H9 (cell line): ENCODE data around the gene VWA5B1. TPM values are rescaled to one million over a fixed set of nuclear protein-coding genes. Genes with fewer than 3 reads are reported as not detected.
A peak's percentile ranks its signal among the peaks of the same experiment; 100 is the strongest.

ENCODE experiments used
- DNase-seq: peaks from one replicate; pipeline ENCODE4 v3.0.0-alpha.2; 2017
- H2AFZ ChIP-seq: one replicate; pipeline ENCODE4 v1.6.1; 2013; ENCODE audit warnings: mild to moderate bottlenecking, low read length, control low read depth, moderate library complexity
- H2AK5ac ChIP-seq: 2 replicates; pipeline ENCODE4 v1.6.1; 2013; ENCODE audit warnings: low read length, control low read depth, mixed read lengths; ENCODE audit not compliant: insufficient read length
- H2BK120ac ChIP-seq: one replicate; pipeline ENCODE4 v1.6.1; 2013; ENCODE audit warnings: low read depth, mild to moderate bottlenecking, low read length, control low read depth, inconsistent platforms; ENCODE audit not compliant: poor library complexity, severe bottlenecking
- H2BK12ac ChIP-seq: 2 replicates; pipeline ENCODE4 v1.6.1; 2013; ENCODE audit warnings: low read length, control low read depth, mixed read lengths, low read depth; ENCODE audit not compliant: insufficient read length
- H2BK15ac ChIP-seq: 2 replicates; pipeline ENCODE4 v1.6.1; 2013; ENCODE audit warnings: low read depth, low read length, control low read depth
- H2BK20ac ChIP-seq: one replicate; pipeline ENCODE4 v1.6.1; 2013; ENCODE audit warnings: low read depth, mild to moderate bottlenecking, low read length, control low read depth, inconsistent platforms; ENCODE audit not compliant: poor library complexity, severe bottlenecking
- H2BK5ac ChIP-seq: 2 replicates; pipeline ENCODE4 v1.6.1; 2013; ENCODE audit warnings: low read length, control low read depth, mixed read lengths; ENCODE audit not compliant: insufficient read length
- H3K14ac ChIP-seq: 2 replicates; pipeline ENCODE4 v1.6.1; 2013; ENCODE audit warnings: low read length, control low read depth; ENCODE audit not compliant: insufficient read depth
- H3K18ac ChIP-seq: 2 replicates; pipeline ENCODE4 v1.6.1; 2013; ENCODE audit warnings: low read depth, mild to moderate bottlenecking, mixed read lengths, low read length, control low read depth; ENCODE audit not compliant: insufficient read length
- H3K23ac ChIP-seq: 2 replicates; pipeline ENCODE4 v1.6.1; 2013; ENCODE audit warnings: low read length, control low read depth, mixed read lengths, low read depth; ENCODE audit not compliant: insufficient read length
- H3K23me2 ChIP-seq: 2 replicates; pipeline ENCODE4 v1.6.1; 2013; ENCODE audit warnings: low read depth, mild to moderate bottlenecking, mixed read lengths, low read length, control low read depth; ENCODE audit not compliant: insufficient read length, poor library complexity, severe bottlenecking
- H3K27ac ChIP-seq: 2 replicates; pipeline ENCODE4 v1.5.1; 2013; ENCODE audit warnings: low read length, control low read depth, mixed read lengths, low read depth; ENCODE audit not compliant: insufficient read length
- H3K27me3 ChIP-seq: 2 replicates; pipeline ENCODE4 v1.6.1; 2013; ENCODE audit warnings: low read length, control low read depth, inconsistent platforms; ENCODE audit not compliant: insufficient read depth
- H3K4ac ChIP-seq: 2 replicates; pipeline ENCODE4 v1.6.1; 2013; ENCODE audit warnings: low read depth, mild to moderate bottlenecking, control low read depth, inconsistent platforms, low read length, moderate library complexity
- H3K4me1 ChIP-seq: 2 replicates; pipeline ENCODE4 v1.6.1; 2013; ENCODE audit warnings: low read length, control low read depth, inconsistent platforms; ENCODE audit not compliant: insufficient read depth
- H3K4me2 ChIP-seq: 2 replicates; pipeline ENCODE4 v1.6.1; 2013; ENCODE audit warnings: low read length, control low read depth, mixed read lengths; ENCODE audit not compliant: insufficient read length, insufficient read depth
- H3K56ac ChIP-seq: 2 replicates; pipeline ENCODE4 v1.6.1; 2013; ENCODE audit warnings: low read depth, mild to moderate bottlenecking, mixed read lengths, low read length, control low read depth; ENCODE audit not compliant: insufficient read length
- H3K79me1 ChIP-seq: 2 replicates; pipeline ENCODE4 v1.6.1; 2013; ENCODE audit warnings: low read depth, mild to moderate bottlenecking, moderate library complexity, low read length, control low read depth, inconsistent platforms; ENCODE audit not compliant: insufficient read depth, poor library complexity, severe bottlenecking
- H3K79me2 ChIP-seq: 2 replicates; pipeline ENCODE4 v1.6.1; 2013; ENCODE audit warnings: low read length, control low read depth, inconsistent platforms; ENCODE audit not compliant: insufficient read depth
- H3K9ac ChIP-seq: 2 replicates; pipeline ENCODE4 v1.6.1; 2013; ENCODE audit warnings: low read length, control low read depth, mixed read lengths; ENCODE audit not compliant: insufficient read length; ENCODE audit errors: extremely low read depth
- H3K9me3 ChIP-seq: one replicate; pipeline ENCODE4 v1.6.1; 2013; ENCODE audit warnings: low read depth, low read length, inconsistent platforms; ENCODE audit not compliant: control insufficient read depth
- H3T11ph ChIP-seq: one replicate; pipeline ENCODE4 v1.6.1; 2013; ENCODE audit warnings: mild to moderate bottlenecking, low read length, control low read depth, inconsistent platforms
- H4K20me1 ChIP-seq: one replicate; pipeline ENCODE4 v1.6.1; 2013; ENCODE audit not compliant: control insufficient read depth, insufficient read length, insufficient read depth
- H4K5ac ChIP-seq: 2 replicates; pipeline ENCODE4 v1.6.1; 2013; ENCODE audit warnings: low read depth, mild to moderate bottlenecking, mixed read lengths, low read length, control low read depth; ENCODE audit not compliant: insufficient read length
- H4K8ac ChIP-seq: replicated peaks from 2 replicates; pipeline ENCODE4 v1.6.1; 2013; ENCODE audit warnings: low read length, control low read depth, mixed read lengths, low read depth; ENCODE audit not compliant: insufficient read length
- H4K91ac ChIP-seq: 2 replicates; pipeline ENCODE4 v1.6.1; 2013; ENCODE audit warnings: low read depth, mild to moderate bottlenecking, moderate library complexity, mixed read lengths, low read length, control low read depth; ENCODE audit not compliant: insufficient read length
- H3K27ac Mint-ChIP-seq, 3 experiments: 2 replicates in 2 of 3; 3 replicates in 1 of 3; pipeline ENCODE4 v1.8.0; 2020 to 2021; ENCODE audit warnings: mixed read lengths in 3 of 3, mild to moderate bottlenecking in 1 of 3, moderate library complexity in 1 of 3
- H3K27me3 Mint-ChIP-seq: 2 replicates; pipeline ENCODE4 v1.8.0; 2021; ENCODE audit warnings: low read depth, mild to moderate bottlenecking, moderate library complexity, mixed read lengths
- H3K36me3 Mint-ChIP-seq, 3 experiments: 2 replicates in 2 of 3; 3 replicates in 1 of 3; pipeline ENCODE4 v1.8.0; 2020 to 2021; ENCODE audit warnings: low read depth in 3 of 3, mixed read lengths in 3 of 3; ENCODE audit not compliant: insufficient read depth in 1 of 3
- H3K4me1 Mint-ChIP-seq, 2 experiments: 2 replicates each; pipeline ENCODE4 v1.8.0; 2020; ENCODE audit warnings: mixed read lengths in 2 of 2
- H3K4me3 Mint-ChIP-seq, 2 experiments: 2 replicates in 1 of 2; 3 replicates in 1 of 2; pipeline ENCODE4 v1.8.0; 2020 to 2021; ENCODE audit warnings: mild to moderate bottlenecking in 2 of 2, mixed read lengths in 2 of 2, moderate library complexity in 1 of 2
- H3K9me3 Mint-ChIP-seq, 2 experiments: 2 replicates in 1 of 2; 3 replicates in 1 of 2; pipeline ENCODE4 v1.8.0; 2020; ENCODE audit warnings: mild to moderate bottlenecking in 2 of 2, mixed read lengths in 2 of 2, moderate library complexity in 1 of 2
- WGBS: extraction: QIAGEN DNeasy Blood & Tissue Kit; methylation state at CpG from one replicate; pipeline ENCODE4 v1.1.7; 2013; ENCODE audit warnings: missing lambda C conversion rate, low lambda C conversion rate, mixed read lengths; ENCODE audit not compliant: insufficient read length; ENCODE audit errors: extremely low coverage; 5-methylcytosine and 5-hydroxymethylcytosine counted together
- total RNA-seq: library from RNA; stranded (reverse); gene quantifications from 2 replicates; pipeline ENCODE4 v1.2.1, GENCODE V29; 2021
- TF ChIP-seq, protein P1 (sequence below): fragments of 200-600 bp; sonication (generic); conservative IDR thresholded peaks from 3 replicates; pipeline ENCODE4 v1.8.0; 2021; ENCODE audit warnings: antibody characterized with exemption, mild to moderate bottlenecking

The VWA5B1 gene
- total RNA-seq, 1 experiment from 2014 or later = not detected

- Histone ChIP-seq H3K4me1 (no peaks in the 10 kb centered on the region), H2BK12ac (no peak overlapping the region), H3T11ph (no peak overlapping the region), H4K5ac (no peak overlapping the region), H3K14ac (no peak overlapping the region), H2BK15ac (no peak overlapping the region), H3K23ac (no peak overlapping the region), H4K20me1 (no peaks in the 10 kb centered on the region), H3K79me2 (no peaks in the 10 kb centered on the region), H2AK5ac (no peak overlapping the region), H3K23me2 (no peaks in the 10 kb centered on the region), H2BK120ac (no peak overlapping the region), H3K4me2 (no peak overlapping the region), H2BK20ac (no peak overlapping the region), H3K9ac (no peak overlapping the region), H4K8ac (no peak overlapping the region), H4K91ac (no peak overlapping the region), H3K9me3 (no peaks in the 10 kb centered on the region), H2AFZ (no peak overlapping the region), H3K4ac (no peak overlapping the region), H3K18ac (no peak overlapping the region), H3K27me3 (no peaks in the 10 kb centered on the region), H2BK5ac (no peak overlapping the region), H3K79me1 (no peaks in the 10 kb centered on the region), H3K56ac (no peak overlapping the region), H3K27ac (no peak overlapping the region)
- no peak overlapping the region for H3K4me3 Mint-ChIP-seq
- H3K4me1 Mint-ChIP-seq = peaks cover 0 to 3% of the 10 kb centered on the region in 2 experiments; a peak in 2 of 4 replicates
- H3K36me3 Mint-ChIP-seq = peaks cover 0 to 3% (median 2%) of the 10 kb centered on the region in 3 experiments; a peak in 2 of 7 replicates
- no CpG with 5 or more reads among the region's 6 CpGs for WGBS
- no peak overlapping the region for H3K27ac Mint-ChIP-seq
- DNase-seq = peak; percentile 46
- TF ChIP-seq, protein P1, sequence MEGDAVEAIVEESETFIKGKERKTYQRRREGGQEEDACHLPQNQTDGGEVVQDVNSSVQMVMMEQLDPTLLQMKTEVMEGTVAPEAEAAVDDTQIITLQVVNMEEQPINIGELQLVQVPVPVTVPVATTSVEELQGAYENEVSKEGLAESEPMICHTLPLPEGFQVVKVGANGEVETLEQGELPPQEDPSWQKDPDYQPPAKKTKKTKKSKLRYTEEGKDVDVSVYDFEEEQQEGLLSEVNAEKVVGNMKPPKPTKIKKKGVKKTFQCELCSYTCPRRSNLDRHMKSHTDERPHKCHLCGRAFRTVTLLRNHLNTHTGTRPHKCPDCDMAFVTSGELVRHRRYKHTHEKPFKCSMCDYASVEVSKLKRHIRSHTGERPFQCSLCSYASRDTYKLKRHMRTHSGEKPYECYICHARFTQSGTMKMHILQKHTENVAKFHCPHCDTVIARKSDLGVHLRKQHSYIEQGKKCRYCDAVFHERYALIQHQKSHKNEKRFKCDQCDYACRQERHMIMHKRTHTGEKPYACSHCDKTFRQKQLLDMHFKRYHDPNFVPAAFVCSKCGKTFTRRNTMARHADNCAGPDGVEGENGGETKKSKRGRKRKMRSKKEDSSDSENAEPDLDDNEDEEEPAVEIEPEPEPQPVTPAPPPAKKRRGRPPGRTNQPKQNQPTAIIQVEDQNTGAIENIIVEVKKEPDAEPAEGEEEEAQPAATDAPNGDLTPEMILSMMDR = peak; percentile 34
- peaks cover 4 to 5% of the 10 kb centered on the region in 2 experiments; a peak in 4 of 5 replicates for H3K9me3 Mint-ChIP-seq
- H3K27me3 Mint-ChIP-seq = peaks cover 28% of the 10 kb centered on the region
Measured at GRCh38 chr1:20266642-20267041, 24.0 kb upstream of the VWA5B1 start.
